ENCODE results near the gene LARGE1. TPM values are rescaled to one million over a fixed set of nuclear protein-coding genes. Genes with fewer than 3 reads are reported as not detected.

LARGE1 gene
- total and polyA plus RNA-seq, 2 of the 4 experiments (the other 2 are of a cell fraction): 6.2 to 12.4 TPM

- Histone ChIP-seq H3K36me3 (ENCODE audit: control insufficient read depth, insufficient read depth, low read length) (no peaks in the 10 kb centered on the region), H2AK5ac (ENCODE audit: low read depth, low read length) (peak overlapping the region; percentile 31; the same call in 1 of the 2 replicates), H2BK20ac (ENCODE audit: low read depth, low read length) (0 out of 2 replicates have a peak overlapping the region, but pooled peaks have one; percentile 57), H3K4me2 (ENCODE audit: low read depth, low read length) (no peak overlapping the region), H3K27ac (ENCODE audit: insufficient read depth, low read length) (no peak overlapping the region), H4K91ac (ENCODE audit: insufficient read depth, low read depth, low read length) (peak overlapping the region; percentile 14; the same call in 1 of the 2 replicates), H2BK15ac (ENCODE audit: low read depth, low read length) (no peak overlapping the region), H3K14ac (replicated peaks; ENCODE audit: low read depth, low read length) (peak overlapping the region; percentile 15; the same call in 1 of the 2 replicates), H3K18ac (ENCODE audit: low read depth, low read length) (no peak overlapping the region), H4K5ac (ENCODE audit: low read depth, low read length) (no peak overlapping the region), H3K23ac (ENCODE audit: low read depth, low read length) (no peak overlapping the region), H2BK5ac (ENCODE audit: low read depth, low read length, poor library complexity, severe bottlenecking) (peak overlapping the region; percentile 14), H4K20me1 (ENCODE audit: insufficient read depth, low read length) (no peaks in the 10 kb centered on the region), H3K4ac (ENCODE audit: low read depth, low read length) (peak overlapping the region; percentile 17; the same call in 1 of the 2 replicates), H3K27me3 (ENCODE audit: control insufficient read depth, insufficient read depth, low read length) (no peaks in the 10 kb centered on the region), H4K8ac (ENCODE audit: low read depth in 2 of 2, low read length in 2 of 2) (no peak overlapping the region), H3K79me1 (ENCODE audit: low read depth in 1 of 2, low read length in 2 of 2) (peaks cover 30 to 62% of the 10 kb centered on the region in 2 experiments), H3K9ac (ENCODE audit: low read depth, low read length) (no peak overlapping the region), H3K9me1 (ENCODE audit: insufficient read depth, low read length) (peaks cover 15% of the 10 kb centered on the region), H3K4me3 (ENCODE audit: insufficient read depth, low read depth, low read length) (no peak overlapping the region), H2BK120ac (ENCODE audit: low read depth, low read length) (peak overlapping the region; percentile 53; the same call in 1 of the 2 replicates), H2AFZ (replicated peaks; ENCODE audit: low read length, poor library complexity) (peak overlapping the region; percentile 2), H3K56ac (ENCODE audit: extremely low read depth, insufficient read depth, low read length) (no peak overlapping the region), H3K9me3 (ENCODE audit: control insufficient read depth, insufficient read depth, low read length) (no peaks in the 10 kb centered on the region), H3K4me1 (ENCODE audit: control insufficient read depth, insufficient read depth, low read length) (peaks cover 24% of the 10 kb centered on the region), H2AK9ac (replicated peaks; ENCODE audit: low read depth, low read length, poor library complexity) (no peak overlapping the region)
- ATAC-seq (ENCODE audit: low read depth): no peak
- 100% methylated on average over 2 of the region's 9 CpGs; no CpG with 5 or more reads in 1 of the 2 experiments for WGBS, 2 experiments (ENCODE audit: extremely low coverage in 2 of 2, insufficient read length in 1 of 2)
- POLR2A ChIA-PET (ENCODE audit: unreplicated experiment): no interaction called here
- in situ Hi-C loops (cut with MboI; ENCODE audit: low sequenced_read_pairs): no loop called here
- no peak for DNase-seq
- BruUV-seq (replicated peaks): no TSS peak
- intact Hi-C loops (cut with micrococcal nuclease): no loop called here
- dilution Hi-C loops (cut with HindIII; ENCODE audit: low sequenced_read_pairs, unreplicated experiment): no loop called here
- CTCF ChIA-PET: no interaction called here
- TF ChIP-seq POLR2A (IDR thresholded peaks at IDR 0.05; ENCODE audit: low read depth, low read length) (no peak), FOS (IDR thresholded peaks at IDR 0.05; ENCODE audit: low read depth, low read length) (no peak), RAD21 (IDR thresholded peaks at IDR 0.05; ENCODE audit: low read length) (no peak), CEBPB (IDR thresholded peaks at IDR 0.05; ENCODE audit: low read depth, low read length) (no peak), NFE2L2 (IDR thresholded peaks at IDR 0.05; ENCODE audit: low read depth, low read length) (no peak), BHLHE40 (IDR thresholded peaks at IDR 0.05; ENCODE audit: low read depth, low read length) (no peak), RFX5 (IDR thresholded peaks at IDR 0.05; ENCODE audit: low read depth, low read length) (no peak), CHD1 (IDR thresholded peaks at IDR 0.05; ENCODE audit: low read depth, low read length) (no peak), RCOR1 (IDR thresholded peaks at IDR 0.05; ENCODE audit: insufficient replicate concordance, low read length) (no peak), MXI1 (IDR thresholded peaks at IDR 0.05; ENCODE audit: borderline replicate concordance, low read depth, low read length) (no peak)
- TF ChIP-seq, protein P1, sequence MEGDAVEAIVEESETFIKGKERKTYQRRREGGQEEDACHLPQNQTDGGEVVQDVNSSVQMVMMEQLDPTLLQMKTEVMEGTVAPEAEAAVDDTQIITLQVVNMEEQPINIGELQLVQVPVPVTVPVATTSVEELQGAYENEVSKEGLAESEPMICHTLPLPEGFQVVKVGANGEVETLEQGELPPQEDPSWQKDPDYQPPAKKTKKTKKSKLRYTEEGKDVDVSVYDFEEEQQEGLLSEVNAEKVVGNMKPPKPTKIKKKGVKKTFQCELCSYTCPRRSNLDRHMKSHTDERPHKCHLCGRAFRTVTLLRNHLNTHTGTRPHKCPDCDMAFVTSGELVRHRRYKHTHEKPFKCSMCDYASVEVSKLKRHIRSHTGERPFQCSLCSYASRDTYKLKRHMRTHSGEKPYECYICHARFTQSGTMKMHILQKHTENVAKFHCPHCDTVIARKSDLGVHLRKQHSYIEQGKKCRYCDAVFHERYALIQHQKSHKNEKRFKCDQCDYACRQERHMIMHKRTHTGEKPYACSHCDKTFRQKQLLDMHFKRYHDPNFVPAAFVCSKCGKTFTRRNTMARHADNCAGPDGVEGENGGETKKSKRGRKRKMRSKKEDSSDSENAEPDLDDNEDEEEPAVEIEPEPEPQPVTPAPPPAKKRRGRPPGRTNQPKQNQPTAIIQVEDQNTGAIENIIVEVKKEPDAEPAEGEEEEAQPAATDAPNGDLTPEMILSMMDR (conservative IDR thresholded peaks at IDR 0.05; ENCODE audit: low read depth, low read length): no peak
- TF ChIP-seq, protein P2, sequence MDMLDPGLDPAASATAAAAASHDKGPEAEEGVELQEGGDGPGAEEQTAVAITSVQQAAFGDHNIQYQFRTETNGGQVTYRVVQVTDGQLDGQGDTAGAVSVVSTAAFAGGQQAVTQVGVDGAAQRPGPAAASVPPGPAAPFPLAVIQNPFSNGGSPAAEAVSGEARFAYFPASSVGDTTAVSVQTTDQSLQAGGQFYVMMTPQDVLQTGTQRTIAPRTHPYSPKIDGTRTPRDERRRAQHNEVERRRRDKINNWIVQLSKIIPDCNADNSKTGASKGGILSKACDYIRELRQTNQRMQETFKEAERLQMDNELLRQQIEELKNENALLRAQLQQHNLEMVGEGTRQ (IDR thresholded peaks at IDR 0.05; ENCODE audit: low read depth, low read length): no peak
- TF ChIP-seq, protein P3, sequence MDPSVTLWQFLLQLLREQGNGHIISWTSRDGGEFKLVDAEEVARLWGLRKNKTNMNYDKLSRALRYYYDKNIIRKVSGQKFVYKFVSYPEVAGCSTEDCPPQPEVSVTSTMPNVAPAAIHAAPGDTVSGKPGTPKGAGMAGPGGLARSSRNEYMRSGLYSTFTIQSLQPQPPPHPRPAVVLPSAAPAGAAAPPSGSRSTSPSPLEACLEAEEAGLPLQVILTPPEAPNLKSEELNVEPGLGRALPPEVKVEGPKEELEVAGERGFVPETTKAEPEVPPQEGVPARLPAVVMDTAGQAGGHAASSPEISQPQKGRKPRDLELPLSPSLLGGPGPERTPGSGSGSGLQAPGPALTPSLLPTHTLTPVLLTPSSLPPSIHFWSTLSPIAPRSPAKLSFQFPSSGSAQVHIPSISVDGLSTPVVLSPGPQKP (IDR thresholded peaks at IDR 0.05; ENCODE audit: borderline replicate concordance, low read depth, low read length): no peak
Measured at GRCh38 chr22:33867971-33868370, 52.3 kb downstream of the LARGE1 start.

Measured in IMR-90 (cell line).